IPS-20b (cell line): Measurements from ENCODE around the gene TESPA1.
"Not testable (repeated sequence)": the region's sequence is repeated elsewhere in the genome, so short reads cannot be mapped to it uniquely, and the experiment has no call there.

Source experiments
- H3K27ac ChIP-seq: one replicate; pipeline ENCODE4 v1.5.1; 2013; ENCODE audit warnings: low read length
- H3K27me3 ChIP-seq: 2 replicates; pipeline ENCODE4 v1.6.1; 2013; ENCODE audit warnings: mild to moderate bottlenecking, low read length, inconsistent platforms; ENCODE audit not compliant: insufficient read depth
- H3K36me3 ChIP-seq: 2 replicates; pipeline ENCODE4 v1.6.1; 2013; ENCODE audit warnings: low read depth, mild to moderate bottlenecking, inconsistent platforms, low read length, moderate library complexity; ENCODE audit not compliant: insufficient read depth
- H3K4me1 ChIP-seq: 2 replicates; pipeline ENCODE4 v1.6.1; 2013; ENCODE audit warnings: mild to moderate bottlenecking, control low read depth, inconsistent platforms, low read length, moderate library complexity; ENCODE audit not compliant: insufficient read depth
- H3K4me3 ChIP-seq: 2 replicates; pipeline ENCODE4 v1.5.1; 2013; ENCODE audit warnings: mild to moderate bottlenecking, low read length, inconsistent platforms
- H3K9ac ChIP-seq: 2 replicates; pipeline ENCODE4 v1.6.1; 2013; ENCODE audit warnings: low read depth, mild to moderate bottlenecking, inconsistent platforms, low read length, moderate library complexity
- H3K9me3 ChIP-seq: 2 replicates; pipeline ENCODE4 v1.6.1; 2013; ENCODE audit warnings: mild to moderate bottlenecking, low read depth, low read length, inconsistent platforms; ENCODE audit not compliant: insufficient read depth

Gene TESPA1

GRCh38 chr12:54996205-54996604 lies 11.6 kb upstream of the TESPA1 start:
- no peak overlapping the region for H3K27ac ChIP-seq
- no peaks in the 10 kb centered on the region for H3K27me3 ChIP-seq
- H3K9me3 ChIP-seq = no peaks in the 10 kb centered on the region
- peaks cover 19% of the 10 kb centered on the region for H3K4me1 ChIP-seq
- H3K36me3 ChIP-seq = no peaks in the 10 kb centered on the region
- H3K4me3 ChIP-seq = no peak overlapping the region
- no peak overlapping the region for H3K9ac ChIP-seq

GRCh38 chr12:54993181-54993835 lies 8.7 kb upstream of the TESPA1 start:
- peaks cover 15% of the 10 kb centered on the region for H3K4me1 ChIP-seq
- no peak overlapping the region for H3K27ac ChIP-seq
- no peaks in the 10 kb centered on the region for H3K27me3 ChIP-seq
- no peak overlapping the region for H3K9ac ChIP-seq
- no peaks in the 10 kb centered on the region for H3K36me3 ChIP-seq
- no peaks in the 10 kb centered on the region for H3K9me3 ChIP-seq
- H3K4me3 ChIP-seq = no peak overlapping the region

GRCh38 chr12:54991991-54992375 lies 7.4 kb upstream of the TESPA1 start:
- H3K9me3 ChIP-seq = no peaks in the 10 kb centered on the region
- H3K36me3 ChIP-seq = no peaks in the 10 kb centered on the region
- peaks cover 2% of the 10 kb centered on the region; the same call in 1 of the 2 replicates for H3K4me1 ChIP-seq
- no peak overlapping the region for H3K4me3 ChIP-seq
- H3K27me3 ChIP-seq = no peaks in the 10 kb centered on the region
- no peak overlapping the region for H3K9ac ChIP-seq
- H3K27ac ChIP-seq = no peak overlapping the region

- Histone ChIP-seq H3K9me3 (no peaks in the 10 kb centered on the region), H3K27ac (no peak overlapping the region), H3K36me3 (no peaks in the 10 kb centered on the region), H3K27me3 (no peaks in the 10 kb centered on the region), H3K4me1 (no peaks in the 10 kb centered on the region), H3K4me3 (no peak overlapping the region), H3K9ac (no peak overlapping the region)
These were observed 6.8 kb upstream of the TESPA1 start for GRCh38 chr12:54991161-54991990.

GRCh38 chr12:54989829-54990228 lies 5.3 kb upstream of the TESPA1 start:
- H3K27ac ChIP-seq = no peak overlapping the region
- H3K9ac ChIP-seq = no peak overlapping the region
- H3K27me3 ChIP-seq = no peaks in the 10 kb centered on the region
- H3K4me3 ChIP-seq = no peak overlapping the region
- no peaks in the 10 kb centered on the region for H3K4me1 ChIP-seq
- no peaks in the 10 kb centered on the region for H3K9me3 ChIP-seq
- H3K36me3 ChIP-seq = no peaks in the 10 kb centered on the region

- no peaks in the 10 kb centered on the region for H3K27me3 ChIP-seq
- no peaks in the 10 kb centered on the region for H3K4me1 ChIP-seq
- no peaks in the 10 kb centered on the region for H3K36me3 ChIP-seq
- no peak overlapping the region for H3K9ac ChIP-seq
- H3K4me3 ChIP-seq = no peak overlapping the region
- no peak overlapping the region for H3K27ac ChIP-seq
- H3K9me3 ChIP-seq = no peaks in the 10 kb centered on the region
These were observed 4.0 kb upstream of the TESPA1 start for GRCh38 chr12:54988402-54989054.

- Histone ChIP-seq H3K9ac (no peak overlapping the region), H3K4me3 (no peak overlapping the region), H3K36me3 (no peaks in the 10 kb centered on the region), H3K9me3 (no peaks in the 10 kb centered on the region), H3K27me3 (no peaks in the 10 kb centered on the region), H3K4me1 (no peaks in the 10 kb centered on the region), H3K27ac (no peak overlapping the region)
These were observed 3.2 kb upstream of the TESPA1 start for GRCh38 chr12:54987611-54988231.

GRCh38 chr12:54986773-54987172 lies 2.2 kb upstream of the TESPA1 start:
- H3K4me3 ChIP-seq, H3K27me3 ChIP-seq, H3K9me3 ChIP-seq, H3K27ac ChIP-seq, H3K4me1 ChIP-seq, H3K9ac ChIP-seq, H3K36me3 ChIP-seq: not testable (repeated sequence)

GRCh38 chr12:54983536-54984101 lies 943 bp downstream of the TESPA1 start:
- Histone ChIP-seq H3K4me3 (no peak overlapping the region), H3K4me1 (no peaks in the 10 kb centered on the region), H3K9me3 (no peaks in the 10 kb centered on the region), H3K36me3 (no peaks in the 10 kb centered on the region), H3K27ac (no peak overlapping the region), H3K27me3 (no peaks in the 10 kb centered on the region), H3K9ac (no peak overlapping the region)

GRCh38 chr12:54981796-54982195 lies 2.8 kb downstream of the TESPA1 start:
- Histone ChIP-seq H3K4me3 (no peak overlapping the region), H3K4me1 (peaks cover 2% of the 10 kb centered on the region; the same call in 1 of the 2 replicates), H3K27ac (no peak overlapping the region), H3K27me3 (no peaks in the 10 kb centered on the region), H3K36me3 (no peaks in the 10 kb centered on the region), H3K9me3 (no peaks in the 10 kb centered on the region), H3K9ac (no peak overlapping the region)

- no peak overlapping the region for H3K27ac ChIP-seq
- H3K9me3 ChIP-seq = no peaks in the 10 kb centered on the region
- H3K4me1 ChIP-seq = peaks cover 13% of the 10 kb centered on the region; the same call in 1 of the 2 replicates
- H3K9ac ChIP-seq = no peak overlapping the region
- no peaks in the 10 kb centered on the region for H3K27me3 ChIP-seq
- H3K36me3 ChIP-seq = no peaks in the 10 kb centered on the region
- no peak overlapping the region for H3K4me3 ChIP-seq
These were observed 4.2 kb downstream of the TESPA1 start for GRCh38 chr12:54980341-54980740.
